ENCODE results near the gene MYO7A.

MYO7A gene

GRCh38 chr11:77112641-77113381 is 15.2 kb upstream of the MYO7A start:
- DNase-seq = no peak

- DNase-seq = peak; percentile 23 to 30
Measured at GRCh38 chr11:77113382-77114088, 14.5 kb upstream of the MYO7A start.

- no peak for DNase-seq
Measured at GRCh38 chr11:77114089-77114463, 14.0 kb upstream of the MYO7A start.

GRCh38 chr11:77115181-77115611 is 12.8 kb upstream of the MYO7A start:
- DNase-seq = no peak

- no peak for DNase-seq
Measured at GRCh38 chr11:77115956-77116355, 12.1 kb upstream of the MYO7A start.

GRCh38 chr11:77117492-77117891 is 10.6 kb upstream of the MYO7A start:
- no peak for DNase-seq

- DNase-seq = no peak
Measured at GRCh38 chr11:77118086-77118485, 10.0 kb upstream of the MYO7A start.

- no peak for DNase-seq
Measured at GRCh38 chr11:77118971-77119370, 9.1 kb upstream of the MYO7A start.

GRCh38 chr11:77119531-77119936 is 8.5 kb upstream of the MYO7A start:
- no peak for DNase-seq

- DNase-seq = no peak
Measured at GRCh38 chr11:77120571-77120970, 7.5 kb upstream of the MYO7A start.

- DNase-seq = no peak
Measured at GRCh38 chr11:77121096-77121640, 6.9 kb upstream of the MYO7A start.

GRCh38 chr11:77121876-77122575 is 6.0 kb upstream of the MYO7A start:
- no peak for DNase-seq

- DNase-seq = no peak
Measured at GRCh38 chr11:77122576-77123212, 5.4 kb upstream of the MYO7A start.

GRCh38 chr11:77123591-77123990 is 4.5 kb upstream of the MYO7A start:
- DNase-seq = no peak

- DNase-seq = no peak
Measured at GRCh38 chr11:77124041-77124440, 4.0 kb upstream of the MYO7A start.

- no peak for DNase-seq
Measured at GRCh38 chr11:77124488-77124887, 3.6 kb upstream of the MYO7A start.

- no peak for DNase-seq
Measured at GRCh38 chr11:77125191-77125590, 2.9 kb upstream of the MYO7A start.

GRCh38 chr11:77125695-77126094 is 2.4 kb upstream of the MYO7A start:
- DNase-seq = no peak

- no peak for DNase-seq
Measured at GRCh38 chr11:77126156-77126775, 1.8 kb upstream of the MYO7A start.

- DNase-seq = no peak
Measured at GRCh38 chr11:77126861-77127234, 1.2 kb upstream of the MYO7A start.

GRCh38 chr11:77127235-77127911 is 673 bp upstream of the MYO7A start:
- DNase-seq = peak; percentile 62 to 66

Measured in activated CD4-positive, alpha-beta T cell treated with anti-CD3 and anti-CD28 coated beads, Interleukin-2, amount 50 U/mL, for 48 hours (primary cell).